ENCODE measurements around the gene PGK2. TPM values are rescaled to one million over a fixed set of nuclear protein-coding genes. Genes with fewer than 3 reads are reported as not detected.

PGK2 gene
- total RNA-seq, 2 donors from 2014 or later: not detected

DNA sequence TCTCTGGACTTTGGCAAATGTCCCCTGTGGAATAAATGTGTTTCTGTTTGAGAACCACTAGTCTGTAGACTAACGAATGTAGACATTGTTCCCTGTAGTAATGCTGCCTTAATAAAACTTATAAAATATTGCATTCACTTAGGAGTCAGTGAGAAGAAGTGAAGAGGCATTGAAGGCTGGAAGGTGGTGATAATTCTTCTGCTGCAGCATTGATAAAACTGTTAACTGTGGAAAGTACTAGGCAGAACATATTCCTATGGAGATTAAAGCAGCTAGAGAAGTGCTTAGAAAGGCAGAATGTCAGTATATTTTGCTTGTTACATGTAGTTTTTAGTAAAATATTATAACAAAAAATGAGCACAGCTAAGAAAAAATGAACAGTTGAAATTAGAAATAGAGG is 4.8 kb downstream of the PGK2 start:
- Mint-ChIP-seq H3K4me1 (ENCODE audit: low read depth) (no peaks in the 10 kb centered on the region), H3K27ac (no peak overlapping the region), H3K27me3 (ENCODE audit: low read depth) (no peaks in the 10 kb centered on the region), H3K4me3 (no peak overlapping the region), H3K9me3 (peaks cover 0 to 2% of the 10 kb centered on the region in 2 donors), H3K36me3 (ENCODE audit: insufficient read depth in 2 of 2) (no peaks in the 10 kb centered on the region)
- ATAC-seq (replicated peaks in 1 of 2) (no peak), DNase-seq (no peak)

DNA sequence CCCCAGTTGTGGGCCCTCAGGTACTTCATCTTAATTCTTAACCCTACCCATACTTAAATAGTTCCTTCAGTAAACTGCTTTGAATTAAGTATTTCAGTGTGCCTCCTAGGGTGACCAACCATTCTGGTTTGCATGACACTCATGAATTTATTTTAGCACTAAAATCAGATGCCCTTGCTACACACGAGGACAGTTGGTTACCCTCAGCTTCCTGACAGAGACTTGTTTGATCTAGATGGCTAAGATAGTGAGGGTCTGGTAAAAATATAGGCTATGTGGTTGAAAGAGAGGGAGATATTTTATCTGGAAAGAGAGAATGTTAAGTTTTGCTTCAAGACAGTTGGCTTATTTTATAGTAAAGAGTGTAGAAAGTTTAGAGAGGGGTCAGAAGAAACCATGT is 10.6 kb downstream of the PGK2 start:
- no peak for DNase-seq
- Mint-ChIP-seq H3K27ac (no peak overlapping the region), H3K27me3 (ENCODE audit: low read depth) (no peaks in the 10 kb centered on the region), H3K36me3 (ENCODE audit: insufficient read depth in 2 of 2) (no peaks in the 10 kb centered on the region), H3K9me3 (peaks cover 2 to 4% of the 10 kb centered on the region in 2 donors), H3K4me3 (no peak overlapping the region), H3K4me1 (ENCODE audit: low read depth) (no peaks in the 10 kb centered on the region)
- no peak for ATAC-seq (replicated peaks in 1 of 2)

DNA sequence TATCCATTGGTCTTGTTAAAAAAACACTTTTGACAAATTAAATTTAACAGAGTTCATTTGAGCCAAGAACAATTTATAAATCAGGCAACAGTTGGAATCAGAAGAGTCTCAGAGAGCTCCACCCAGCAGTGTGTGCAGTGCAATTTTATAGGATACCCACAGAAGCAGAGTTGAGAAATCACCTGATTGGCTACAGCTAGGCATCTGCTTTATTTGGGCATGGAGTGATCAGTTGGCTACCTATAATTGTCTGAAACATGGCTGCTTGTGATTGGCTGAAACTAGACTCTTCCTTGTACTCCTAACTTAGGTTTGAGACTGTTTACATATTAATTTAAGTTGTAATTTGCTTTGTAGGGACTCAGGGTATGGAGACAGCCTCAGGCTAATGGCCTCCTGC is 12.0 kb downstream of the PGK2 start:
- no peak overlapping the region for H3K27ac Mint-ChIP-seq
- no peak for ATAC-seq (replicated peaks in 1 of 2)
- no peak overlapping the region for H3K4me3 Mint-ChIP-seq
- no peaks in the 10 kb centered on the region for H3K4me1 Mint-ChIP-seq (ENCODE audit: low read depth)
- peaks cover 2 to 4% of the 10 kb centered on the region in 2 donors for H3K9me3 Mint-ChIP-seq
- no peak for DNase-seq
- H3K36me3 Mint-ChIP-seq (ENCODE audit: insufficient read depth in 2 of 2): no peaks in the 10 kb centered on the region
- no peaks in the 10 kb centered on the region for H3K27me3 Mint-ChIP-seq (ENCODE audit: low read depth)

DNA sequence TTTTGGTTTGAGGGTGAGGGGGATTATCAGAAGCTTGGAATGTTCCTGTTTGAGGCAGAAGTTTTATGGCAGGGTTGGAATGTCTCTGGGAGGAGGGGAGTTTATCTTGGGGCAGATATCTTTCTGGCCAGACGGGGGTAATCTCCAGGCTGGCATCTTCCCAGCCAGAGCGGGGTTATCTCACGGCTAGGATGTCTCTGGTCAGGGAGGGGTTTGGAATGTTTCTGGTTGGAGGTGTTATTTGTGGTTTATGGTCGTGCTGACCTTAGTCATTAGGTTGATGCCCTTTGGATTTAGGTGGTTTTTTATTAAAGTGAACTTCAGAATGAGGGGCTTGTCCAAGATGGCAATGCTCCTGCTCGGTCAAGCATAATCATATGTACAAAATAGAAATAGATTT is 14.8 kb downstream of the PGK2 start:
- DNase-seq: no peak
- no peak overlapping the region for H3K4me3 Mint-ChIP-seq
- H3K36me3 Mint-ChIP-seq (ENCODE audit: insufficient read depth in 2 of 2): no peaks in the 10 kb centered on the region
- ATAC-seq (replicated peaks in 1 of 2): no peak
- no peaks in the 10 kb centered on the region for H3K27me3 Mint-ChIP-seq (ENCODE audit: low read depth)
- no peak overlapping the region for H3K27ac Mint-ChIP-seq
- no peaks in the 10 kb centered on the region for H3K4me1 Mint-ChIP-seq (ENCODE audit: low read depth)
- peaks cover 2 to 4% of the 10 kb centered on the region in 2 donors for H3K9me3 Mint-ChIP-seq

DNA sequence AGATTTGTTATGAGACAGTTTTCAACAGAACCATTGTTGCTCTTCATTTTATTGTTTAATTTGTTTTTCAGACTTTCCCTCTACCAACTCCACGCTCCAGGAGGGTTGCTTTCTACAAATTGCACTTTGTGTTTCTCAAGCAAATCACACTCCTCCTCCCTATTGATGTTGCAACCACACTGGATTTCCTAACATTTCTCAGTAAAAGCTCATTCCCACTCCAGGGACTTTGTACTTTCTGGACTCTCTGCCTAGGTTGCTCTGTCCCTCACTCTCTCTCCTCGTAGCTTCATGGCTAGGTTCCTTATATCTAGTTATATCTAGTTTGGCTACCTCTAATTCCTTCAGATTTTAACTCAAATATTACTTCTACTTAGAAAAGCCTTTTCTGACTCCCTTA is 20.3 kb downstream of the PGK2 start:
- ATAC-seq (replicated peaks in 1 of 2): no peak
- H3K9me3 Mint-ChIP-seq: peaks cover 2% of the 10 kb centered on the region in 2 donors
- no peaks in the 10 kb centered on the region for H3K27me3 Mint-ChIP-seq (ENCODE audit: low read depth)
- H3K36me3 Mint-ChIP-seq (ENCODE audit: insufficient read depth in 2 of 2): peaks cover 0 to 2% of the 10 kb centered on the region in 2 donors
- H3K27ac Mint-ChIP-seq: no peak overlapping the region
- no peaks in the 10 kb centered on the region for H3K4me1 Mint-ChIP-seq (ENCODE audit: low read depth)
- no peak overlapping the region for H3K4me3 Mint-ChIP-seq
- no peak for DNase-seq

DNA sequence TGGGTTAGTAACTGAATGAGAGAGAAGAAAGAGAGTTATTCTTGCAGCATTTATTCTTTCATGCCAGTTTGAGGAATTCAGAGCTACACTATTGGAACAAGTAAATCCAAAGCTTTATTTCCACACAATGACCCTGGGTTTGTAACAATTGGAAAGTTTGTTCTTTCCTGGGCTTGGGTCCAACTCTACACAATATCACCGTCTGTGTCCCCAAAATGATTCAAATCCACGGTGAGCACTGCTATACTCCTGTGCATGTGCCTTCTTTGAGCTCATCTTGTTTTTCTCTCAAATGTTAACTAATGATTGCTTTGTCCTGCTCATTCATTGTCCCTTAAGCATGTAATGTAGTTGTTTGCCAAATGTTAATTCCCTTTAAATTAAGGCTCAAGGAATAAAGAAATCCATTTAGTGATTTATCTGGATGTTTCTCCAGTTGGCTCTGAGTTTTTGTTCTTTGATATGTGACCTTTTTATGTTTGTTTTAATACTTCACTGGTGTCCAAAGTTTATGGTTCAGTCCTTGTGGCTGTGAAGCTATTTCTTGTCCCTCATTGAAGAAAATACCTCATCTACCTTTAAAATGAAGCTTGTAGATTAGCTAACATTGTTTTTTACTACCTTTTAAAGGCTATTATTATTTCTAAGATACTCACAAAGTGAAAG is 22.4 kb downstream of the PGK2 start:
- no peak overlapping the region for H3K4me3 Mint-ChIP-seq
- DNase-seq (no peak), ATAC-seq (replicated peaks in 1 of 2) (no peak)
- peaks cover 0 to 2% of the 10 kb centered on the region in 2 donors for H3K36me3 Mint-ChIP-seq (ENCODE audit: insufficient read depth in 2 of 2)
- no peak overlapping the region for H3K27ac Mint-ChIP-seq
- no peaks in the 10 kb centered on the region for H3K27me3 Mint-ChIP-seq (ENCODE audit: low read depth)
- H3K4me1 Mint-ChIP-seq (ENCODE audit: low read depth): no peaks in the 10 kb centered on the region
- H3K9me3 Mint-ChIP-seq: peaks cover 2% of the 10 kb centered on the region in 2 donors

DNA sequence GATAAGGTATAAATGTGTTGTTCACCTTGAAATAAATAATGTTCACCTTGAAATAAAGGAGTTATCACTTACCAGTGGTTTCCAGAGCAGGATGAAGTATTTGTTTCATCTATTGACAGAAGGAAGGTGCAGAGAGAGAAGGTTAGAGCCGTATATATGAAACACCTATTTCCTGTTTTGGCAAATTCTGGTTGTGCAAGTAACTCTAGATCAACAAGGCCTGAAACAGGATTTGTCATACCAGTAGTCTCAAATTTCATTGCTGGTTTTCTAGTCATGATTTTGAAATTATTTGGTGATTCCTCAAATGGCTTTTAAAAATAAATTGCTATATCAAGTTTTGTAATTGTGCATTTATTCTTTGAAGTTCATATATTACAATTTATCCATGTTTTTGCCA is 42.8 kb downstream of the PGK2 start, which contains the start of gene CRISP3:
Gene CRISP3, minus strand, starts transcription at position 130 of the 400 bp plus-strand sequence. Its CDS starts 21 bp downstream, at position 109.
- Mint-ChIP-seq H3K4me1 (ENCODE audit: low read depth) (no peaks in the 10 kb centered on the region), H3K4me3 (no peak within 1 kb of the TSS), H3K9me3 (peaks cover 2% of the 10 kb centered on the region in 2 donors), H3K36me3 (ENCODE audit: insufficient read depth in 2 of 2) (no peaks in the 10 kb centered on the region), H3K27ac (no peak within 1 kb of the TSS), H3K27me3 (ENCODE audit: low read depth) (no peaks in the 10 kb centered on the region)
- no peak for DNase-seq
- ATAC-seq (replicated peaks in 1 of 2): no peak

DNA sequence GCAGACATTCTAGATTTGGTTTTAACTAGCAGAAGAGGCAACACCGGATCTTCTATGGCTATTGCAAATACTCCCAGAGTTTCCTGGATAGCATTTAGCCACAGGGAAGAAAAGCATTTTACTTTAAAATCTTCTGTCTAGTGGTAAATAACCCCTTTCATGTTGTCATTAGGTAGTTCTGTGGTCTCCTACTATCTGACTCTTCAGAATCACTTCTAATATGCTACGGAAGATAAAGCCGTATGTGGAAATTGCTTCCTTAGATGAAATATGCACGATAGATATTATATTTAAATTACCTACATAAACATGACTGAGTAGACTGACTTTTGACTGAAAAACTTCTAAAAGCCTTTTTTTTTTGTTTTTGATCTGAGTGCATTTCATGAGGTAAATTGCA is 43.7 kb downstream of the PGK2 start:
- Mint-ChIP-seq H3K9me3 (peaks cover 2% of the 10 kb centered on the region in 2 donors), H3K27ac (no peak overlapping the region), H3K36me3 (ENCODE audit: insufficient read depth in 2 of 2) (no peaks in the 10 kb centered on the region), H3K27me3 (ENCODE audit: low read depth) (no peaks in the 10 kb centered on the region), H3K4me3 (no peak overlapping the region), H3K4me1 (ENCODE audit: low read depth) (no peaks in the 10 kb centered on the region)
- ATAC-seq (replicated peaks in 1 of 2) (no peak), DNase-seq (no peak)

DNA sequence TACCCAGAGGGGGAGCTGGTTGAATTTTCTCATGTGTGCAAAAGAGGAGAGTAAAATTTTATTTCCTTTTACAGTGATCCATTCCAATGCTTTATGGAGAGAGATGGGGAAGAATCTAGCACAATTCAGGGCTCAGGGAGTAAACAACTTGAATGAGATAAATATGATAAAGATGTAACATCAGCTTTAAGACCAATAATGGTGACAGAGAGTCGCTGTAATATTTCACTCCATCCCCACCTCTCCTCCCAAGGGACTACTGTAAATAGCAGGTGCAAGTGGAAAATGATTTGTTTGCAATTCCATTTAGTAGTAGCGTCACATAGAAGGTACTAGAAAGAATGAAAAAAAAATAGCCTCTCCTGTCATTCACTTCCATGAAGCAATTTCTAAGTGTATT is 47.7 kb downstream of the PGK2 start:
- no peak for DNase-seq
- H3K4me1 Mint-ChIP-seq (ENCODE audit: low read depth): no peaks in the 10 kb centered on the region
- peaks cover 2% of the 10 kb centered on the region in 2 donors for H3K9me3 Mint-ChIP-seq

DNA sequence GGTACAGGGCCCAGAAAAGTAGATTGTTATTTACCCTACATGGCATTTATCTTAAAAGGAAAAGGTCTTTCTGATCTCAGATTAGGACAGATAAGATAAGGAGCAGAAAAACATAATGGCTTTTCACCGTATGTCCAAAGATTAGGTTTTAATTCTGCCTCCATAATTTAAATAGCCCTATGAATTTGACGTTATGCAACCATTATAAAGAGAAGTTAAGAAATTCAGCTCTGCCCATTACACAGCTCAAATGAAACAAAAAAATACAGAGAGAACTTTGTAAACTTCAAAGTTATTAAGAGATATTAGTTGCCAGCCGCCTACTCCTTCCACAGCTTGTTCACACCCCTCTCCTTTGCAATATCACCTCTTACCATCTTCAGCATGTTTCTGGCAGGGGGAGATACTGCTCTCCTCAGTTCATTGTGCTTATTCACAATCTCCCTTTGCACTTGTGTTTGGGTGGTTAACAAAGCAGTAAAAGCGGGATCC is 51.0 kb downstream of the PGK2 start:
- no peak for DNase-seq
- Mint-ChIP-seq H3K4me3 (no peak overlapping the region), H3K4me1 (ENCODE audit: low read depth) (no peaks in the 10 kb centered on the region), H3K36me3 (ENCODE audit: insufficient read depth in 2 of 2) (no peaks in the 10 kb centered on the region), H3K9me3 (peaks cover 1 to 2% of the 10 kb centered on the region in 2 donors), H3K27me3 (ENCODE audit: low read depth) (no peaks in the 10 kb centered on the region), H3K27ac (no peak overlapping the region)
- ATAC-seq (replicated peaks in 1 of 2): no peak

More for the DNA sequence above, 47.7 kb downstream of the PGK2 start:
- Mint-ChIP-seq H3K36me3 (ENCODE audit: insufficient read depth in 2 of 2) (no peaks in the 10 kb centered on the region), H3K4me3 (no peak overlapping the region), H3K27me3 (ENCODE audit: low read depth) (no peaks in the 10 kb centered on the region), H3K27ac (no peak overlapping the region)
- ATAC-seq (replicated peaks in 1 of 2): no peak

Other genes with a start within 250 kb of the PGK2 start
- gene C6orf141, start 236.6 kb downstream of the PGK2 start, total RNA-seq: under 1 TPM in 1 of 2 donors, not detected in 1; 0.67 TPM
- not detected for gene RHAG, start 150.4 kb downstream of the PGK2 start, total RNA-seq
- not detected for gene CRISP2, start 73.7 kb downstream of the PGK2 start, total RNA-seq
- not detected for gene CRISP3, start 42.9 kb downstream of the PGK2 start, total RNA-seq
- not detected for gene CRISP1, start 79.2 kb upstream of the PGK2 start, total RNA-seq
- not detected for gene DEFB114, start 176.9 kb upstream of the PGK2 start, total RNA-seq
- not detected for gene DEFB113, start 182.3 kb upstream of the PGK2 start, total RNA-seq
- not detected for gene DEFB110, start 234.7 kb upstream of the PGK2 start, total RNA-seq

Measured in activated T-cell treated with anti-CD3 and anti-CD28 coated beads, Interleukin-2, amount 50 U/mL, for 72 hours (primary cell).